Peyer's patch (tissue), 4 donors: ENCODE data around the gene CPED1.

Experiments
- POLR2A ChIP-seq, 2 donors: fragments of 450-650 bp; IDR thresholded peaks; one replicate each; pipeline ENCODE4 v1.5.1; 2017; ENCODE audit warnings: antibody characterized with exemption in 2 of 2, mild to moderate bottlenecking in 2 of 2, moderate library complexity in 2 of 2
- TF ChIP-seq, protein P1 (sequence below), 6 experiments: fragments of 450-650 bp in 4 of 6; fragments of 200-600 bp in 2 of 6; sonication (generic) in 1 of 6; IDR thresholded peaks; one replicate each; pipeline ENCODE4 v1.5.1; 2017 to 2019; ENCODE audit warnings: antibody characterized with exemption in 6 of 6, mild to moderate bottlenecking in 3 of 6, moderate library complexity in 1 of 6

DNA sequence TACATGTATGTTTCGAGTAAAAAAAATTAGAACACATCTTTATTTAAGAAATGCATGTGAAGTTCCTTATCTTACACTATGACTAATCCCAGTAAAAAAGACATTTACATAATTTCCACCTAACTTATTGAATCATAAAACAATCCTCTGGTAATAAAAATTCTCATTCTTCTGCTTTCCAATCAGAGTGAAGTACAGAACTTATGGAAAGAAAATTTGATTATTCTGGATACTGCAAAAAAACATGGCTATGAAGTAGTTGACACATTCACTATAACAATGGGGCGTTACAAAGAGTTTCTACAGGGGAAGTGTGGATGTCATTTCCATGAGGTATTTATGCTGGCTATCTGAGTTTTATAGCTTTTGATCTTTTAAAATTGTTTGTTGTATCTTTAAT is 282.6 kb downstream of the CPED1 start:
- no peak for TF ChIP-seq POLR2A (IDR thresholded peaks at IDR 0.05)
- TF ChIP-seq, protein P1, sequence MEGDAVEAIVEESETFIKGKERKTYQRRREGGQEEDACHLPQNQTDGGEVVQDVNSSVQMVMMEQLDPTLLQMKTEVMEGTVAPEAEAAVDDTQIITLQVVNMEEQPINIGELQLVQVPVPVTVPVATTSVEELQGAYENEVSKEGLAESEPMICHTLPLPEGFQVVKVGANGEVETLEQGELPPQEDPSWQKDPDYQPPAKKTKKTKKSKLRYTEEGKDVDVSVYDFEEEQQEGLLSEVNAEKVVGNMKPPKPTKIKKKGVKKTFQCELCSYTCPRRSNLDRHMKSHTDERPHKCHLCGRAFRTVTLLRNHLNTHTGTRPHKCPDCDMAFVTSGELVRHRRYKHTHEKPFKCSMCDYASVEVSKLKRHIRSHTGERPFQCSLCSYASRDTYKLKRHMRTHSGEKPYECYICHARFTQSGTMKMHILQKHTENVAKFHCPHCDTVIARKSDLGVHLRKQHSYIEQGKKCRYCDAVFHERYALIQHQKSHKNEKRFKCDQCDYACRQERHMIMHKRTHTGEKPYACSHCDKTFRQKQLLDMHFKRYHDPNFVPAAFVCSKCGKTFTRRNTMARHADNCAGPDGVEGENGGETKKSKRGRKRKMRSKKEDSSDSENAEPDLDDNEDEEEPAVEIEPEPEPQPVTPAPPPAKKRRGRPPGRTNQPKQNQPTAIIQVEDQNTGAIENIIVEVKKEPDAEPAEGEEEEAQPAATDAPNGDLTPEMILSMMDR (IDR thresholded peaks at IDR 0.05), result no peak
